ENCODE results near the gene UNG.

GRCh38 chr12:109105176-109105575 lies 7.8 kb downstream of the UNG start:
- TF ChIP-seq POLR2AphosphoS5 (IDR thresholded peaks at IDR 0.05; ENCODE audit: low read depth, low read length) (no peak), CTCF (IDR thresholded peaks at IDR 0.05 in 2 of 3, conservative IDR thresholded peaks at IDR 0.05 in 1 of 3; ENCODE audit: borderline replicate concordance in 1 of 3, insufficient read depth in 1 of 3, low read depth in 2 of 3, low read length in 2 of 3) (no peak), EZH2phosphoT487 (IDR thresholded peaks at IDR 0.05; ENCODE audit: borderline replicate concordance) (no peak)

All from HCT116 (cell line).